Activated T-cell treated with anti-CD3 and anti-CD28 coated beads, Interleukin-2, amount 50 U/mL, for 72 hours (primary cell): ENCODE measurements around the gene SH2B3. TPM values are rescaled to one million over a fixed set of nuclear protein-coding genes. Genes with fewer than 3 reads are reported as not detected.

Source experiments
- ATAC-seq, 2 donors: fragments of 150-1000 bp; cut with Tn5 transposase; replicated peaks in 1 of 2; 2 replicates each; pipeline ENCODE4 v1.10.0; 2021; ENCODE audit warnings: moderate library complexity in 2 of 2, mild to moderate bottlenecking in 1 of 2
- DNase-seq, 2 donors: peaks; one replicate each; pipeline ENCODE4 v3.0.0; 2021 to 2022; ENCODE audit warnings: mixed read lengths in 1 of 2
- H3K27ac Mint-ChIP-seq: one replicate; pipeline ENCODE4 v1.8.0; 2022; ENCODE audit warnings: mild to moderate bottlenecking, moderate library complexity, mixed read lengths
- H3K27me3 Mint-ChIP-seq: one replicate; pipeline ENCODE4 v1.8.0; 2022; ENCODE audit warnings: low read depth, mixed read lengths
- H3K36me3 Mint-ChIP-seq, 2 donors: one replicate each; pipeline ENCODE4 v1.8.0; 2022; ENCODE audit warnings: mixed read lengths in 2 of 2, mild to moderate bottlenecking in 1 of 2; ENCODE audit not compliant: insufficient read depth in 2 of 2
- H3K4me1 Mint-ChIP-seq: one replicate; pipeline ENCODE4 v1.8.0; 2022; ENCODE audit warnings: low read depth, mixed read lengths
- H3K4me3 Mint-ChIP-seq, 2 donors: one replicate each; pipeline ENCODE4 v1.8.0; 2022; ENCODE audit warnings: mild to moderate bottlenecking in 2 of 2, mixed read lengths in 2 of 2, moderate library complexity in 2 of 2
- H3K9me3 Mint-ChIP-seq, 2 donors: one replicate each; pipeline ENCODE4 v1.8.0; 2022; ENCODE audit warnings: mixed read lengths in 2 of 2
- total RNA-seq, 2 donors: library from RNA; stranded (reverse); gene quantifications; one replicate each; pipeline ENCODE4 v1.2.3, GENCODE V29; 2022

SH2B3 gene
- total RNA-seq, 2 donors from 2014 or later: 33.3 to 37.4 TPM

- no peaks in the 10 kb centered on the region for H3K9me3 Mint-ChIP-seq
- peaks cover 89% of the 10 kb centered on the region for H3K4me1 Mint-ChIP-seq
- peaks cover 3 to 9% of the 10 kb centered on the region in 2 donors for H3K36me3 Mint-ChIP-seq
- peak; percentile 53 to 57 for DNase-seq
- peak overlapping the region; percentile 78 for H3K27ac Mint-ChIP-seq
- peak overlapping the region; percentile 78 to 79 for H3K4me3 Mint-ChIP-seq
- ATAC-seq: peak; percentile 6 to 18
- no peaks in the 10 kb centered on the region for H3K27me3 Mint-ChIP-seq
Observed at GRCh38 chr12:111429828-111430432, 24.2 kb downstream of the SH2B3 start.

DNA sequence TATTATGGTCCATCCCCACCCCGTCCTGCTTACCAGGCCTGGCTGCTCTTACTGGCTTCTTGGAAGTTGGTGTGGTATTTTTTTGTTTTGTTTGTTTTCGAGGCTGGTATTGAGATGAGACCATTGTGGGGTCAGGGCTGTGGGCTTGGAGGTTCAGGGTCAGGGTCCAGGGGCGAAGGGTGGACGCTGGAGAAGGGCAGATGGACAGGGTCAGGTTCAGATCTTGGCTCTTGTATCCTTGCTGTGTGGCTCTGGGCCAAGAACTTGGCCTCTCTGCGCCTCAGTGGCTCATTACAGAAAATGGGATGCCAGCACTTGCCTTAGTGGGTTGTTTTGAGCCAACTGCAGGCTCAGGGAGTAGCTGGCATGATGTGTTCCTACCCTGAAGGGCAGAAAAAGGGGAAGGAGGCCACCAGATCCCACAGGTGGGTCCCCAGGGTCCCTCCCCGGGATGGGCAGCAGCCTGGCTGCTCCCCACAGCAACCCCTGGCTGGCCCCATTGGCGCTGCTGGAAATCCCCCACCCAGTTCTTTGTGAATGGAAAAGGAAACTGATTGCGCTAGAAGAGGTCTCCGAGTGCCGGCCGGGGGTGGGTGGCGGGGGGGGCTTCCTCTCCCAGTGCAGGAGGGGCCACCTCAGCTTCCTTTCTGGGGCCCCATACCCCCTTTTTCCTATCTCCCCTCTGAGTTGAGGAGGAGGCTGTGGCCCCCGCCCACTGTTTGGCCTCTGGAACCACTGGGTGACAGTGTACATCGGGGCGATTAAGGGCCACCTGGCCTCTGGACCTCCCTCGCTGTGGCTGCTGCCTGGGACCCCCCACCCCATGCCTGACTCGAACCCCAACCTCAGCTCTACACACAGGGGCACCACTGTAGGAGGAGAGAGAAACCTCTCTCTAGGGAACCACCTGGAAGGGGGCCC is 25.0 kb downstream of the SH2B3 start:
- Mint-ChIP-seq H3K27me3 (no peaks in the 10 kb centered on the region), H3K27ac (peak overlapping the region; percentile 86), H3K4me1 (peaks cover 89% of the 10 kb centered on the region), H3K9me3 (no peaks in the 10 kb centered on the region), H3K36me3 (peaks cover 3 to 9% of the 10 kb centered on the region in 2 donors), H3K4me3 (peak overlapping the region; percentile 78 to 79)
- ATAC-seq (peak; percentile 18 to 35), DNase-seq (peak; percentile 74 to 77)

DNA sequence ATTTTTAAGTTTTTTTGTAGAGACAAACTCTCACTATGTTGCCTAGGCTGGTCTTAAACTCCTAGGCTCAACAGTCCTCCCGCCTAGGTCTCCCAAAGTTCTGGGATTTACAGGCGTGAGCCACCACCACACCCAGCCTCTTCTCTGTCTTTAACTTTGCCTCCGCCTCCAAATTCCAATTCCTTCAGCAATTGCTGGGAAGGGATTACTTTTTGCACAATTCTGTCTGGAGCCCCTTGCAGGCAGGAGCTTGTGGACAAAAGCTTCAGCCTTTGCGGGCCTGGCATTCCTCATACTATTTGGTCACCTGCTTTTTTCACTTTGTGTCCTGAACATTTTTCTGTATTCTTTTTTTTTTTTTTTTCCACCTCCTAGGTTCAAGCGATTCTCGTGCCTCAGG is 26.0 kb downstream of the SH2B3 start:
- DNase-seq: no peak
- H3K4me3 Mint-ChIP-seq: peak overlapping the region; percentile 78 to 79
- ATAC-seq: no peak
- peak overlapping the region; percentile 86 for H3K27ac Mint-ChIP-seq
- no peaks in the 10 kb centered on the region for H3K9me3 Mint-ChIP-seq
- H3K27me3 Mint-ChIP-seq: no peaks in the 10 kb centered on the region
- peaks cover 4 to 9% of the 10 kb centered on the region in 2 donors for H3K36me3 Mint-ChIP-seq
- H3K4me1 Mint-ChIP-seq: peaks cover 89% of the 10 kb centered on the region

DNA sequence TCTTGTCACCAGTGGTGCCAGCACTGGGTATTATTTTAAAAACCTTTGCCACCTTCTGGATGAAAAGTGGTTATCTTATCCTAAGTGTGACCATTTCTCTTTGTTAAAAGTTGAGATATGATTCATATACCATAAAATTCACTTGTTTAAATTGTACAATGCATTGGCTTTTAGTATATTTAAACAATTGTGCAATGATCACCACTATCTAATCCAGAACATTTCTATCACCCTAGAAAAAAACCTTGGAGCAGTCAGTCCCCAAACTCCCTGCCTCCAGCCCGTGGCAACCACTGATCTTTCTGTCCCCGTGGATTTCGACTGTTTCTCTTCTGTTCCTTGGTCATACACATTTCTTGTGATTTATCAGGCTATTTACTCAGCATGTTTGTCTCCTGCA is 28.3 kb downstream of the SH2B3 start:
- H3K4me3 Mint-ChIP-seq: peak overlapping the region; percentile 77 to 82
- no peak for ATAC-seq
- peaks cover 97% of the 10 kb centered on the region for H3K4me1 Mint-ChIP-seq
- no peaks in the 10 kb centered on the region for H3K9me3 Mint-ChIP-seq
- peak overlapping the region; percentile 48 for H3K27ac Mint-ChIP-seq
- H3K36me3 Mint-ChIP-seq: peaks cover 4 to 13% of the 10 kb centered on the region in 2 donors
- no peaks in the 10 kb centered on the region for H3K27me3 Mint-ChIP-seq
- no peak for DNase-seq

DNA sequence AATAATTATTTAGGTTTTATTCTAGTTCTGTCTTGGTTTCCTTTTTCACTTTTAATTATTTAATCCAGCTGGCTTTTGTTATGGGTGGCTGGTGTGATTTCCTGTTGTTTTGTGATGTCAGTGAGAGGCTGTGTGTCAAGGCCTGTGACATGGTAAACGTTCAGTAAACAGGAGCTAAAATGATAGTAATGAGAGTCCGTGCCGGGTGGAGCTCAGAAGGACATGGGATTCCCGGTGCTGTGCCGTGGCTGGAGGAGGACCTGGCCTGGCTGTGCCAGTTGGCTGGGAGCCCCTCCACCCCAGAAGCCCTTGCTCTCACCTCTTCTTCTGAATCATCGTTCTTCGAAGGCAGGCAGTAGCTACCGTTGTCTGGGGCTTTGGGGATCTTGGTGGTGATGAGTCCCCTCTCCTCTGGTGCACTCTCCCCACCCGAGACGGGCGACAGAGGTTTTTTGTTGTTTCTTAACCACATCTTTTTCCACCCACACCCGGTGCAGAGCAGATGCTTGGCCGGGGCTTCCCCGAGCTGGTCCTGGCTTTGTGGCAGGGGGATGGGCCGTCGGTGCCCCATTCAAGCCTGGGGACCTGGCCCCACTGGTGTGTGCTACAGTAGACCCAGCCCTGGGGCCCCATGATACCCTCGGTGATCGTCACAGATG is 29.1 kb downstream of the SH2B3 start:
- peak; percentile 82 to 86 for ATAC-seq
- peak overlapping the region; percentile 77 to 82 for H3K4me3 Mint-ChIP-seq
- H3K27ac Mint-ChIP-seq: peak overlapping the region; percentile 48
- no peaks in the 10 kb centered on the region for H3K9me3 Mint-ChIP-seq
- H3K4me1 Mint-ChIP-seq: peaks cover 93% of the 10 kb centered on the region
- peaks cover 4 to 13% of the 10 kb centered on the region in 2 donors for H3K36me3 Mint-ChIP-seq
- DNase-seq: peak; percentile 84 to 91
- H3K27me3 Mint-ChIP-seq: no peaks in the 10 kb centered on the region

- Mint-ChIP-seq H3K27me3 (no peaks in the 10 kb centered on the region), H3K4me1 (peaks cover 94% of the 10 kb centered on the region), H3K36me3 (peaks cover 6 to 15% of the 10 kb centered on the region in 2 donors), H3K4me3 (peak overlapping the region; percentile 77 to 82), H3K27ac (peak overlapping the region; percentile 52), H3K9me3 (no peaks in the 10 kb centered on the region)
- DNase-seq (no peak), ATAC-seq (no peak)
Observed at GRCh38 chr12:111435661-111436201, 30.0 kb downstream of the SH2B3 start.

DNA sequence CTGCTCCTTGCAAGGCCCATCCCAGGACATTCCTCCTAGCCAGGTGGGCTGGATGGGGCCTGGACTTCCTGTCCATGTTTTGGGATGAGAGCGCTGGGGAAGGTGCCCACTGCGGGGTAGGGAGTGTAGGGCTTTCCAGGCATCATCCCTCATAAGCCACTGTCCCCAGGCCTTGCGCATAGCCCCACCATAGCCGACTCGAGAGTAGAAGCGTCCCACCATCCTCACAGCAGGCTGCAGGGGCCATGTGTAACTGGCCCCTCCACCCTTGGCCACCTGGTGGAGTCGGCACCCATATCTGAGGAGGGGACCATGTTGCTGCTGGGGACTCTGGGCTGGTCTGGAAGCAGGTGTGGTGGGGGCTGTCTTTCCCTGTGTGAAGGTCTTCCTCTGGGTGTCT is 30.5 kb downstream of the SH2B3 start:
- peaks cover 6 to 15% of the 10 kb centered on the region in 2 donors for H3K36me3 Mint-ChIP-seq
- H3K27me3 Mint-ChIP-seq: no peaks in the 10 kb centered on the region
- no peaks in the 10 kb centered on the region for H3K9me3 Mint-ChIP-seq
- DNase-seq (no peak), ATAC-seq (no peak)
- H3K27ac Mint-ChIP-seq: no peak overlapping the region
- H3K4me1 Mint-ChIP-seq: peaks cover 95% of the 10 kb centered on the region
- H3K4me3 Mint-ChIP-seq: peak overlapping the region; percentile 77 to 82

- Mint-ChIP-seq H3K27me3 (no peaks in the 10 kb centered on the region), H3K36me3 (peaks cover 6 to 14% of the 10 kb centered on the region in 2 donors), H3K4me1 (peaks cover 95% of the 10 kb centered on the region), H3K27ac (no peak overlapping the region), H3K4me3 (peak overlapping the region; percentile 5 to 55), H3K9me3 (no peaks in the 10 kb centered on the region)
- ATAC-seq (no peak), DNase-seq (no peak)
Observed at GRCh38 chr12:111436811-111437210, 31.1 kb downstream of the SH2B3 start.

- peaks cover 5 to 7% of the 10 kb centered on the region in 2 donors for H3K36me3 Mint-ChIP-seq
- H3K4me3 Mint-ChIP-seq: peak overlapping the region; percentile 27 to 58
- DNase-seq: no peak
- H3K27me3 Mint-ChIP-seq: no peaks in the 10 kb centered on the region
- no peaks in the 10 kb centered on the region for H3K9me3 Mint-ChIP-seq
- H3K27ac Mint-ChIP-seq: peak overlapping the region; percentile 72
- peaks cover 93% of the 10 kb centered on the region for H3K4me1 Mint-ChIP-seq
- no peak for ATAC-seq
Observed at GRCh38 chr12:111437816-111438454, 32.2 kb downstream of the SH2B3 start.

GRCh38 chr12:111438481-111438880 is 32.8 kb downstream of the SH2B3 start:
- Mint-ChIP-seq H3K27ac (no peak overlapping the region), H3K36me3 (peaks cover 5 to 6% of the 10 kb centered on the region in 2 donors), H3K4me3 (peak overlapping the region; percentile 5 to 14), H3K9me3 (no peaks in the 10 kb centered on the region), H3K4me1 (peaks cover 93% of the 10 kb centered on the region), H3K27me3 (no peaks in the 10 kb centered on the region)
- no peak for ATAC-seq
- peak in 1 of 2 donors; percentile 57 for DNase-seq

- no peak overlapping the region for H3K27ac Mint-ChIP-seq
- peaks cover 3 to 8% of the 10 kb centered on the region in 2 donors for H3K36me3 Mint-ChIP-seq
- peaks cover 93% of the 10 kb centered on the region for H3K4me1 Mint-ChIP-seq
- no peaks in the 10 kb centered on the region for H3K9me3 Mint-ChIP-seq
- H3K4me3 Mint-ChIP-seq: no peak overlapping the region
- ATAC-seq (no peak), DNase-seq (no peak)
- no peaks in the 10 kb centered on the region for H3K27me3 Mint-ChIP-seq
Observed at GRCh38 chr12:111439657-111440151, 34.0 kb downstream of the SH2B3 start.

GRCh38 chr12:111440152-111440551 is 34.4 kb downstream of the SH2B3 start:
- H3K9me3 Mint-ChIP-seq: no peaks in the 10 kb centered on the region
- no peaks in the 10 kb centered on the region for H3K27me3 Mint-ChIP-seq
- H3K4me1 Mint-ChIP-seq: peaks cover 93% of the 10 kb centered on the region
- peaks cover 3 to 8% of the 10 kb centered on the region in 2 donors for H3K36me3 Mint-ChIP-seq
- no peak overlapping the region for H3K4me3 Mint-ChIP-seq
- H3K27ac Mint-ChIP-seq: no peak overlapping the region
- ATAC-seq (no peak), DNase-seq (no peak)
